Astrocyte (in vitro differentiated cells and primary cell): ENCODE data around the gene BLACAT1. TPM values are rescaled to one million over a fixed set of nuclear protein-coding genes. Genes with fewer than 3 reads are reported as not detected.

ENCODE experiments used
- DNase-seq: peaks from one replicate; pipeline ENCODE4 v3.0.0-alpha.2; 2010; ENCODE audit warnings: low read depth
- FAIRE-seq: peaks from 2 replicates; lab custom pipeline; 2011; peaks lifted over from hg19 to GRCh38; lab: Jason Lieb, UNC
- H2AFZ ChIP-seq: 2 replicates; pipeline ENCODE4 v1.6.0; 2012; ENCODE audit warnings: low read depth, low read length, inconsistent platforms
- H3K27ac ChIP-seq: 2 replicates; pipeline ENCODE4 v1.5.1; 2011; ENCODE audit warnings: low read depth, low read length, inconsistent platforms
- H3K27me3 ChIP-seq: 2 replicates; pipeline ENCODE4 v1.6.0; 2011; ENCODE audit warnings: low read length, inconsistent platforms; ENCODE audit not compliant: insufficient read depth
- H3K36me3 ChIP-seq: 2 replicates; pipeline ENCODE4 v1.5.1; 2011; ENCODE audit warnings: low read length, inconsistent platforms; ENCODE audit not compliant: insufficient read depth
- H3K4me1 ChIP-seq: 2 replicates; pipeline ENCODE4 v1.5.1; 2011; ENCODE audit warnings: low read length, inconsistent platforms; ENCODE audit not compliant: insufficient read depth
- H3K4me2 ChIP-seq: 2 replicates; pipeline ENCODE4 v1.6.0; 2012; ENCODE audit warnings: low read length, inconsistent platforms
- H3K4me3 ChIP-seq: 2 replicates; pipeline ENCODE4 v1.5.1; 2011; ENCODE audit warnings: low read depth, mild to moderate bottlenecking, low read length, inconsistent platforms; ENCODE audit not compliant: insufficient read depth
- H3K79me2 ChIP-seq: 2 replicates; pipeline ENCODE4 v1.6.0; 2012; ENCODE audit warnings: mild to moderate bottlenecking, low read length, inconsistent platforms; ENCODE audit not compliant: insufficient read depth
- H3K9ac ChIP-seq: 2 replicates; pipeline ENCODE4 v1.6.0; 2012; ENCODE audit warnings: mild to moderate bottlenecking, low read length, inconsistent platforms
- H3K9me3 ChIP-seq: 2 replicates; pipeline ENCODE4 v1.5.1; 2012; ENCODE audit warnings: low read depth, mild to moderate bottlenecking, low read length, inconsistent platforms; ENCODE audit not compliant: insufficient read depth
- H4K20me1 ChIP-seq: 2 replicates; pipeline ENCODE4 v1.6.0; 2012; ENCODE audit warnings: low read length, inconsistent platforms; ENCODE audit not compliant: insufficient read depth
- H3K27ac Mint-ChIP-seq: one replicate; pipeline ENCODE4 v1.8.0; 2021; ENCODE audit warnings: mild to moderate bottlenecking, mixed read lengths; ENCODE audit not compliant: unreplicated experiment
- H3K27me3 Mint-ChIP-seq: one replicate; pipeline ENCODE4 v1.8.0; 2021; ENCODE audit warnings: low read depth, mixed read lengths; ENCODE audit not compliant: unreplicated experiment
- H3K36me3 Mint-ChIP-seq: one replicate; pipeline ENCODE4 v1.8.0; 2021; ENCODE audit warnings: low read depth, mixed read lengths; ENCODE audit not compliant: unreplicated experiment
- H3K4me1 Mint-ChIP-seq: one replicate; pipeline ENCODE4 v1.8.0; 2021; ENCODE audit warnings: low read depth, mixed read lengths; ENCODE audit not compliant: unreplicated experiment
- H3K4me3 Mint-ChIP-seq: one replicate; pipeline ENCODE4 v1.8.0; 2021; ENCODE audit warnings: mild to moderate bottlenecking, moderate library complexity, mixed read lengths; ENCODE audit not compliant: unreplicated experiment
- H3K9me3 Mint-ChIP-seq: one replicate; pipeline ENCODE4 v1.8.0; 2021; ENCODE audit warnings: mild to moderate bottlenecking, mixed read lengths; ENCODE audit not compliant: unreplicated experiment
- EZH2 ChIP-seq: IDR thresholded peaks from 2 replicates; pipeline ENCODE4 v1.6.1; 2012; ENCODE audit warnings: mild to moderate bottlenecking, low read length, inconsistent platforms; ENCODE audit not compliant: insufficient read depth
- total RNA-seq: library from RNA; stranded (reverse); gene quantifications from 2 replicates; pipeline ENCODE4 v1.2.1, GENCODE V29; 2021
- TF ChIP-seq, protein P1 (sequence below): IDR thresholded peaks from 2 replicates; pipeline ENCODE4 v1.5.1; 2011; ENCODE audit warnings: low read depth, mild to moderate bottlenecking, inconsistent platforms, low read length, moderate library complexity; ENCODE audit not compliant: insufficient read depth

BLACAT1 gene
- total RNA-seq, 1 donor from 2014 or later = 2.2 TPM

DNA sequence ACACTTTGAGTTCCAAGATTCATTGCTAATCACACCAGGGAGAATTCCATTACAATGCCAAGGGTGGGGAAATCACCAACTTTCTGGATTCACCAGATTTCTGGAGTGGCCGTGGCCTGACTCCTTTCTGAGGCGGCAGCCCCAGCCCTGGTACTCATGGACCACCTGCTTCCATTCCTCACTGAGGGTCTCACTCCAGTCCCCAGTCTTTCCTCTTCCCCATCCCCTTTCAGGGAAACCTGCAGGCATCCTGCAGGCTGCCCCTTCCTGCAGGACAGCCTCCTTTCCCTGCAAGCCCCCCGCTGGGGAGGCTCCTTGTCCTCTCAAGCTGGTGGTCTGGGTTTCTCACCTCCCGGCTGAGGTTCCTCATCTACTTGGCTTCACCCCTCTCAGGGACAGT is 35.9 kb upstream of the BLACAT1 start:
- no peaks in the 10 kb centered on the region for H3K79me2 ChIP-seq
- H3K27me3 ChIP-seq = peaks cover 30% of the 10 kb centered on the region
- Mint-ChIP-seq H3K4me1 (peaks cover 25% of the 10 kb centered on the region), H3K27ac (no peak overlapping the region), H3K9me3 (no peaks in the 10 kb centered on the region), H3K4me3 (no peak overlapping the region), H3K36me3 (no peaks in the 10 kb centered on the region), H3K27me3 (peaks cover 34% of the 10 kb centered on the region)
- TF ChIP-seq, protein P1, sequence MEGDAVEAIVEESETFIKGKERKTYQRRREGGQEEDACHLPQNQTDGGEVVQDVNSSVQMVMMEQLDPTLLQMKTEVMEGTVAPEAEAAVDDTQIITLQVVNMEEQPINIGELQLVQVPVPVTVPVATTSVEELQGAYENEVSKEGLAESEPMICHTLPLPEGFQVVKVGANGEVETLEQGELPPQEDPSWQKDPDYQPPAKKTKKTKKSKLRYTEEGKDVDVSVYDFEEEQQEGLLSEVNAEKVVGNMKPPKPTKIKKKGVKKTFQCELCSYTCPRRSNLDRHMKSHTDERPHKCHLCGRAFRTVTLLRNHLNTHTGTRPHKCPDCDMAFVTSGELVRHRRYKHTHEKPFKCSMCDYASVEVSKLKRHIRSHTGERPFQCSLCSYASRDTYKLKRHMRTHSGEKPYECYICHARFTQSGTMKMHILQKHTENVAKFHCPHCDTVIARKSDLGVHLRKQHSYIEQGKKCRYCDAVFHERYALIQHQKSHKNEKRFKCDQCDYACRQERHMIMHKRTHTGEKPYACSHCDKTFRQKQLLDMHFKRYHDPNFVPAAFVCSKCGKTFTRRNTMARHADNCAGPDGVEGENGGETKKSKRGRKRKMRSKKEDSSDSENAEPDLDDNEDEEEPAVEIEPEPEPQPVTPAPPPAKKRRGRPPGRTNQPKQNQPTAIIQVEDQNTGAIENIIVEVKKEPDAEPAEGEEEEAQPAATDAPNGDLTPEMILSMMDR = no peak
- no peak for TF ChIP-seq EZH2
- no peaks in the 10 kb centered on the region for H4K20me1 ChIP-seq
- H3K4me2 ChIP-seq = peak overlapping the region; percentile 12
- no peaks in the 10 kb centered on the region for H3K9me3 ChIP-seq
- no peak overlapping the region for H2AFZ ChIP-seq
- FAIRE-seq (no peak), DNase-seq (no peak)
- no peaks in the 10 kb centered on the region for H3K36me3 ChIP-seq
- H3K4me1 ChIP-seq = peaks cover 15% of the 10 kb centered on the region
- no peak overlapping the region for H3K4me3 ChIP-seq
- no peak overlapping the region for H3K9ac ChIP-seq
- no peak overlapping the region for H3K27ac ChIP-seq

DNA sequence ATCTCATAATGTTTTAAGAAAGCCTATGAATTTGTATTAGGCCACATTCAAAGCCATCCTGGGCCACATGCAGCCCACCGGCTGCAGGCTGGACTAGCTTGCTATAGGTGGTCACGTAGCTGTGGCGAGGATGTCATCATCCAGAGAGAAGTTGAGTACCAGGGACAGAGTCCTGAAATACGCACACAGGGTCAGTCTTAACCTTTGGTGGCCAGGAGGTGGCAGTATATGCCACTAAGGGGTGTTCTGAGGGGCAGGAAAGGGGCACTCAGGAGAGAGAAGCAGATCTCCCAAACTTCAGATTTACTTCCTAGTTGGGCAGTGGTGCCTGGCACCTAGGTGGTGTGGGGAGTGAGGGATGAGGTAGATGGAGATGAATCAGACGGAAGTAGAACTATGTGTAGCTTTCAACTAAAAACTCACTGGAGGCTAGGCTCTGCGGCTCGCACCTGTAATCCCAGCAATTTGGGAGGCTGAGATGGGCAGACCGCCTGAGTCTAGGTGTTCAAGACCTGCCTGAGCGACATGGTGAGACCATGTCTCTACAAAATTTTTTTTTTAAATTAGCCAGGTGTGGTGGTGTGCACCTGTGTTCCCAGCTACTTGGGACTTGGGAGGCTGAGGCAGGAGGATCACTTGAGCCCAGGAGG is 32.4 kb upstream of the BLACAT1 start:
- no peaks in the 10 kb centered on the region for H4K20me1 ChIP-seq
- FAIRE-seq (no peak), DNase-seq (peak; percentile 36)
- H3K9ac ChIP-seq = no peak overlapping the region
- Mint-ChIP-seq H3K4me1 (peaks cover 15% of the 10 kb centered on the region), H3K36me3 (no peaks in the 10 kb centered on the region), H3K9me3 (no peaks in the 10 kb centered on the region), H3K27ac (no peak overlapping the region), H3K4me3 (no peak overlapping the region), H3K27me3 (peaks cover 34% of the 10 kb centered on the region)
- H2AFZ ChIP-seq = no peak overlapping the region
- no peak overlapping the region for H3K4me3 ChIP-seq
- H3K4me2 ChIP-seq = no peak overlapping the region
- peaks cover 15% of the 10 kb centered on the region for H3K27me3 ChIP-seq
- no peaks in the 10 kb centered on the region for H3K79me2 ChIP-seq
- TF ChIP-seq, protein P1 = peak; percentile 80
- no peak for TF ChIP-seq EZH2
- no peak overlapping the region for H3K27ac ChIP-seq
- H3K9me3 ChIP-seq = no peaks in the 10 kb centered on the region
- no peaks in the 10 kb centered on the region for H3K36me3 ChIP-seq
- peaks cover 8% of the 10 kb centered on the region for H3K4me1 ChIP-seq

DNA sequence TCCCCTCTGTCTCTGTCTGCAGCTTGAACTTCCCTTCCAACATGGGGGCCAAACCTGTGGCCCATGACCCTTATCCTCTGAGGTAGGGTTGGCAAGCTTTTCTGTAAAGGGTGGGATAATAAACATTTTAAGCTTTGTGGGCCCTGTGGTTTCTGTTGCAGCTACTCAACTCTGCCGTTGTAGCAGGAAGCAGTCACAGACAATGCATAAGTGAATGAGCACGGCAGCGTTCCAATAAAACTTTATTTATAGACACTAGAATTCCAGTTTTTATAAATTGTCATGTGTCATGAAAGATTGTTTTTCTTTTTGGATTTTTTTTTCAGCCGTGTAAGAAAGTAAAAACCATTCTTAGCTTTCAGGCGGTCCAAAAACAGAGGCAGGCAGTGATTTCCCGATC is 30.4 kb upstream of the BLACAT1 start:
- TF ChIP-seq, protein P1 = no peak
- TF ChIP-seq EZH2 = no peak
- FAIRE-seq (no peak), DNase-seq (no peak)
- no peak overlapping the region for H3K27ac Mint-ChIP-seq
- Histone ChIP-seq H3K79me2 (no peaks in the 10 kb centered on the region), H3K9me3 (no peaks in the 10 kb centered on the region), H3K4me3 (no peak overlapping the region), H3K36me3 (no peaks in the 10 kb centered on the region), H3K4me1 (peaks cover 5% of the 10 kb centered on the region), H3K27me3 (peaks cover 21% of the 10 kb centered on the region), H4K20me1 (no peaks in the 10 kb centered on the region), H3K9ac (no peak overlapping the region), H3K27ac (no peak overlapping the region), H2AFZ (no peak overlapping the region), H3K4me2 (no peak overlapping the region)
- H3K4me1 Mint-ChIP-seq = peaks cover 6% of the 10 kb centered on the region
- H3K9me3 Mint-ChIP-seq = no peaks in the 10 kb centered on the region
- H3K36me3 Mint-ChIP-seq = no peaks in the 10 kb centered on the region
- no peak overlapping the region for H3K4me3 Mint-ChIP-seq
- peaks cover 52% of the 10 kb centered on the region for H3K27me3 Mint-ChIP-seq
